Gastroesophageal sphincter (tissue), 3 donors: ENCODE results near the gene PCDH9.

Source experiments
- CTCF ChIP-seq, 4 experiments: fragments of 200-600 bp in 2 of 4; fragments of 450-650 bp in 2 of 4; sonication (generic) in 1 of 4; IDR thresholded peaks; one replicate each; pipeline ENCODE4 v1.5.1; 2017 to 2019; ENCODE audit warnings: antibody characterized with exemption in 4 of 4, mild to moderate bottlenecking in 2 of 4, moderate library complexity in 2 of 4
- POLR2A ChIP-seq, 2 donors: fragments of 450-650 bp; IDR thresholded peaks; one replicate each; pipeline ENCODE4 v1.6.1; 2017; ENCODE audit warnings: antibody characterized with exemption in 2 of 2, mild to moderate bottlenecking in 2 of 2, moderate library complexity in 1 of 2
- POLR2AphosphoS5 ChIP-seq: sonication (generic); formaldehyde crosslinking; IDR thresholded peaks from one replicate; pipeline ENCODE4 v1.6.1; 2017; ENCODE audit warnings: antibody characterized with exemption

- TF ChIP-seq POLR2A (IDR thresholded peaks at IDR 0.05) (no peak), POLR2AphosphoS5 (no peak), CTCF (IDR thresholded peaks at IDR 0.05) (no peak)
Measured at GRCh38 chr13:67043901-67044300, 186.2 kb downstream of the PCDH9 start.
